ENCODE results near the gene MTHFD1L.

DNA sequence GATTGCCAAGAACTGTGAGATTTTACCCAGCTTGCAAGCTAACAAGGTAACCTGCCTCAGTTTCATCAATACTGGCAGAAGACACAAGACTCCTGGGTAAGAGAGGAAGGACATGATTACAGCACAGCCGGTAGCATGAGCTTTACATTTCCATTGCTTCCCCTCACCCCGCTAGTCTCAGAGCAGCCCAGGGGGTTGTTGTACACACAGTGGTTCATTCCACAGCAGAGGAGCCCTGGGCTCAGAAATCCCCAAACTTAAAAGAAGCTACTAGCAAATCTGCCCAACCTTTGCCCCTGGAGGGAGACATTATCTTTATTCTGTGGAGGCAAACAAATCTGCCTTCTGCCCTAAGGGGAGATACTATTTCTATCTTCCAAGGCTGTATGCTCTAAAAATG, 17.1 kb upstream of the MTHFD1L start:
- TF ChIP-seq, protein P1, sequence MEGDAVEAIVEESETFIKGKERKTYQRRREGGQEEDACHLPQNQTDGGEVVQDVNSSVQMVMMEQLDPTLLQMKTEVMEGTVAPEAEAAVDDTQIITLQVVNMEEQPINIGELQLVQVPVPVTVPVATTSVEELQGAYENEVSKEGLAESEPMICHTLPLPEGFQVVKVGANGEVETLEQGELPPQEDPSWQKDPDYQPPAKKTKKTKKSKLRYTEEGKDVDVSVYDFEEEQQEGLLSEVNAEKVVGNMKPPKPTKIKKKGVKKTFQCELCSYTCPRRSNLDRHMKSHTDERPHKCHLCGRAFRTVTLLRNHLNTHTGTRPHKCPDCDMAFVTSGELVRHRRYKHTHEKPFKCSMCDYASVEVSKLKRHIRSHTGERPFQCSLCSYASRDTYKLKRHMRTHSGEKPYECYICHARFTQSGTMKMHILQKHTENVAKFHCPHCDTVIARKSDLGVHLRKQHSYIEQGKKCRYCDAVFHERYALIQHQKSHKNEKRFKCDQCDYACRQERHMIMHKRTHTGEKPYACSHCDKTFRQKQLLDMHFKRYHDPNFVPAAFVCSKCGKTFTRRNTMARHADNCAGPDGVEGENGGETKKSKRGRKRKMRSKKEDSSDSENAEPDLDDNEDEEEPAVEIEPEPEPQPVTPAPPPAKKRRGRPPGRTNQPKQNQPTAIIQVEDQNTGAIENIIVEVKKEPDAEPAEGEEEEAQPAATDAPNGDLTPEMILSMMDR (conservative IDR thresholded peaks at IDR 0.05 in 1 of 2, IDR thresholded peaks at IDR 0.05 in 1 of 2; ENCODE audit: extremely low read depth in 1 of 2, insufficient read depth in 1 of 2, low read depth in 1 of 2, low read length in 2 of 2), result no peak
- no peak for TF ChIP-seq EZH2 (IDR thresholded peaks at IDR 0.05; ENCODE audit: borderline replicate concordance, low read length)

All from mammary epithelial cell (primary cell).